Measurements from ENCODE around the gene XYLT1. TPM values are rescaled to one million over a fixed set of nuclear protein-coding genes. Genes with fewer than 3 reads are reported as not detected.

Gene XYLT1
- total and polyA plus RNA-seq, 2 of the 4 experiments (the other 2 are of a cell fraction), result 9.0 to 12.7 TPM

DNA sequence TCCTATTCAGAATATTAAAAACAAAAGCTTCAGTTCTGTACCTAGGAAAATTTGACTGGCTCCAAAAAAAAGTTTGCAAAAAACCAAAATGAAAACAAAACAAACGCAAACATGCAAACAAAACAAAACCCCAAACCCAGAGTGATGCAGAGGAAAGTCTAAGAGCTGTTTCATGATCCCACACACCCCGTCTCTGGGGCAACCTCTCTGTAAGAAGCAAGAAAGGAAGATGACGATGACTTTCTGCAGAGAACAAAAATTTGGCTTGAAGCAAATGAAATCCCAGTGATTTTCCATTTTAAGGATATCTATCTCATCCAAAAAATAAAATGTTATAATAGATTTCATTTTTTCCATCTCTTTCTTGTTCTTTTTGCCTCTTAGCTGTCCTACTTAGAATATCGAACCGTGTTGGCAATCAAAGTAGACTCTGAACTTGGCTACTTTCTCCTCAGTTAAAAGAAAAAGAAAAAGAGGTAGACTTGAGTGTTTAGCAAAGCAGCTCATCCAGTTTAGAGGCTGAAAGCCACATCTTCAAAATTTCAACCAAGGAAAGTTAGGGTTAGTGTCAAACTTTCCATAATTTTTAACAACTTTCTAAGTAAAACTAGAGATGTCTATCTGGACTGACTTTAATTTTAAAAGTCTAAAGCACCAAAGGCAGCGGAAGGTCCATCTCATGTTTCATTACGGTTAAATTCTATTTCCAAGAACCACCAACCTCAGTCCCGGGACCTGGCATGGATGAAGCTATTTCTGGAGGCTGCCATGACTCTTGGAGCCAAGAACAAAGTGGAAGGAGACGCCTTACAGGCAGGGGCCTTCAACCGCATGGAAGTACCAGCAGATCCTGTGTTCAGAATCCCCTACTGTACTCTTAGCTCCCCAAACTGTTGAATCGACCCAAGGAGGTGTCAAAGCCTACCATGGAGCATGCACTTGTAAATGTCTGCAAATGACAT, 180.8 kb downstream of the XYLT1 start:
- CTCF ChIA-PET, result no interaction called here
- Histone ChIP-seq H3K4ac (ENCODE audit: low read depth, low read length) (no peak overlapping the region), H2BK15ac (ENCODE audit: low read depth, low read length) (no peak overlapping the region), H3K9ac (ENCODE audit: low read depth, low read length) (no peak overlapping the region), H2BK5ac (ENCODE audit: low read depth, low read length, poor library complexity, severe bottlenecking) (no peak overlapping the region), H3K27me3 (ENCODE audit: control insufficient read depth, insufficient read depth, low read length) (no peaks in the 10 kb centered on the region), H3K79me1 (ENCODE audit: low read depth in 1 of 2, low read length in 2 of 2) (peaks cover 4 to 26% of the 10 kb centered on the region in 2 experiments; a peak in 2 of 4 replicates), H3K9me1 (ENCODE audit: insufficient read depth, low read length) (peaks cover 3% of the 10 kb centered on the region; the same call in 1 of the 2 replicates), H3K4me2 (ENCODE audit: low read depth, low read length) (no peak overlapping the region), H4K8ac (ENCODE audit: low read depth in 2 of 2, low read length in 2 of 2) (no peak overlapping the region), H2BK120ac (ENCODE audit: low read depth, low read length) (no peak overlapping the region), H3K4me1 (ENCODE audit: control insufficient read depth, insufficient read depth, low read length) (no peaks in the 10 kb centered on the region), H3K18ac (ENCODE audit: low read depth, low read length) (no peak overlapping the region), H3K9me3 (ENCODE audit: control insufficient read depth, insufficient read depth, low read length) (no peaks in the 10 kb centered on the region), H3K56ac (ENCODE audit: extremely low read depth, insufficient read depth, low read length) (no peak overlapping the region), H3K36me3 (ENCODE audit: control insufficient read depth, insufficient read depth, low read length) (no peaks in the 10 kb centered on the region), H3K23ac (ENCODE audit: low read depth, low read length) (no peak overlapping the region), H4K91ac (ENCODE audit: insufficient read depth, low read depth, low read length) (no peak overlapping the region), H3K27ac (ENCODE audit: insufficient read depth, low read length) (no peak overlapping the region), H4K5ac (ENCODE audit: low read depth, low read length) (no peak overlapping the region), H4K20me1 (ENCODE audit: insufficient read depth, low read length) (peaks cover 2% of the 10 kb centered on the region), H2BK20ac (ENCODE audit: low read depth, low read length) (no peak overlapping the region), H3K14ac (replicated peaks; ENCODE audit: low read depth, low read length) (no peak overlapping the region), H2AK5ac (ENCODE audit: low read depth, low read length) (no peak overlapping the region), H2AFZ (replicated peaks; ENCODE audit: low read length, poor library complexity) (no peak overlapping the region), H2AK9ac (replicated peaks; ENCODE audit: low read depth, low read length, poor library complexity) (no peak overlapping the region), H3K4me3 (ENCODE audit: insufficient read depth, low read depth, low read length) (no peak overlapping the region)
- in situ Hi-C loops (cut with MboI; ENCODE audit: low sequenced_read_pairs), result no loop called here
- ATAC-seq (ENCODE audit: low read depth) (no peak), DNase-seq (no peak)
- BruUV-seq (replicated peaks), result no TSS peak
- intact Hi-C loops (cut with micrococcal nuclease), result no loop called here
- dilution Hi-C loops (cut with HindIII; ENCODE audit: low sequenced_read_pairs, unreplicated experiment), result no loop called here
- TF ChIP-seq RCOR1 (IDR thresholded peaks at IDR 0.05; ENCODE audit: insufficient replicate concordance, low read length) (no peak), POLR2A (IDR thresholded peaks at IDR 0.05; ENCODE audit: low read depth, low read length) (no peak)
- POLR2A ChIA-PET (ENCODE audit: unreplicated experiment), result no interaction called here
- WGBS, 2 experiments (ENCODE audit: extremely low coverage in 2 of 2, insufficient read length in 1 of 2), result no CpG with 5 or more reads among the region's 11 CpGs
